Esophagus muscularis mucosa (tissue), 4 donors: ENCODE data around the gene MGAM2. TPM values are rescaled to one million over a fixed set of nuclear protein-coding genes. Genes with fewer than 3 reads are reported as not detected.

Source experiments
- DNase-seq: peaks from one replicate; pipeline ENCODE4 v3.0.0-alpha.2; 2017; ENCODE audit errors: extremely low spot score
- H3K27ac ChIP-seq, 4 donors: fragments of 200-600 bp; sonication (generic); replicated peaks in 1 of 4; 1 replicate in 3 of 4; 2 replicates in 1 of 4; pipeline ENCODE4 v1.5.1; 2016 to 2019; ENCODE audit warnings: mild to moderate bottlenecking in 1 of 4
- H3K27me3 ChIP-seq, 4 donors: fragments of 200-600 bp; sonication (generic); one replicate each; pipeline versions ENCODE4 v1.5.1 to v1.6.0; 2016 to 2019
- H3K36me3 ChIP-seq, 4 donors: fragments of 200-600 bp; sonication (generic); one replicate each; pipeline ENCODE4 v1.5.1; 2016 to 2019
- H3K4me1 ChIP-seq, 4 donors: fragments of 200-600 bp; sonication (generic); one replicate each; pipeline ENCODE4 v1.5.1; 2016 to 2019
- H3K4me3 ChIP-seq, 4 donors: fragments of 200-600 bp; sonication (generic); 1 replicate in 2 of 4; 2 replicates in 2 of 4; pipeline ENCODE4 v1.5.1; 2016 to 2019; ENCODE audit warnings: mild to moderate bottlenecking in 4 of 4, moderate library complexity in 1 of 4
- H3K9me3 ChIP-seq, 4 donors: fragments of 200-600 bp; sonication (generic); 1 replicate in 3 of 4; 2 replicates in 1 of 4; pipeline ENCODE4 v1.5.1; 2016 to 2019
- CTCF ChIP-seq, 3 experiments: fragments of 200-600 bp in 2 of 3; fragments of 450-650 bp in 1 of 3; sonication (generic) in 2 of 3; IDR thresholded peaks; one replicate each; pipeline ENCODE4 v1.5.1; 2017 to 2019; ENCODE audit warnings: antibody characterized with exemption in 3 of 3, mild to moderate bottlenecking in 2 of 3, moderate library complexity in 1 of 3
- EP300 ChIP-seq: sonication (generic); formaldehyde crosslinking; IDR thresholded peaks from one replicate; pipeline ENCODE4 v1.6.1; 2017; ENCODE audit warnings: antibody characterized with exemption
- POLR2A ChIP-seq: fragments of 450-650 bp; IDR thresholded peaks from one replicate; pipeline ENCODE4 v1.6.1; 2017; ENCODE audit warnings: antibody characterized with exemption, moderate library complexity, mild to moderate bottlenecking, low read depth
- POLR2AphosphoS5 ChIP-seq, 2 donors: sonication (generic); formaldehyde crosslinking; IDR thresholded peaks; one replicate each; pipeline ENCODE4 v1.6.1; 2017; ENCODE audit warnings: antibody characterized with exemption in 2 of 2
- WGBS: methylation state at CpG from one replicate; pipeline ENCODE4 v1.1.5; 2018; 5-methylcytosine and 5-hydroxymethylcytosine counted together
- intact Hi-C: fragments of 100-400 bp; cut with DNase I; formaldehyde crosslinking; loops from one replicate; pipeline ENCODE4 v1.15.1; 2023
- total RNA-seq, 4 donors: library from RNA; depleted of rRNA; stranded (reverse); fragments of >200 nt; gene quantifications; one replicate each; pipeline versions ENCODE4 v1.1.0 to v1.2.1, GENCODE V29; 2016

The MGAM2 gene
- total RNA-seq, 4 donors from 2014 or later = under 0.01 to 0.11 TPM; not detected in 2

GRCh38 chr7:142085428-142085827 lies 26.1 kb upstream of the MGAM2 start:
- no peak overlapping the region for H3K27ac ChIP-seq
- H3K4me3 ChIP-seq = no peak overlapping the region
- no peaks in the 10 kb centered on the region for H3K27me3 ChIP-seq
- intact Hi-C loops = no loop called here
- H3K9me3 ChIP-seq = no peaks in the 10 kb centered on the region
- H3K4me1 ChIP-seq = no peaks in the 10 kb centered on the region
- H3K36me3 ChIP-seq = no peaks in the 10 kb centered on the region
- TF ChIP-seq EP300 (no peak), CTCF (IDR thresholded peaks at IDR 0.05) (no peak), POLR2A (no peak), POLR2AphosphoS5 (IDR thresholded peaks at IDR 0.05) (no peak)
- DNase-seq = no peak
- 85% methylated on average over 4 of the region's 4 CpGs for WGBS

GRCh38 chr7:142088022-142088714 lies 23.4 kb upstream of the MGAM2 start:
- no peaks in the 10 kb centered on the region for H3K4me1 ChIP-seq
- no peaks in the 10 kb centered on the region for H3K9me3 ChIP-seq
- no peak overlapping the region for H3K27ac ChIP-seq
- DNase-seq = no peak
- H3K36me3 ChIP-seq = no peaks in the 10 kb centered on the region
- TF ChIP-seq CTCF (IDR thresholded peaks at IDR 0.05) (no peak), POLR2AphosphoS5 (IDR thresholded peaks at IDR 0.05) (no peak), POLR2A (no peak), EP300 (no peak)
- H3K27me3 ChIP-seq = no peaks in the 10 kb centered on the region
- WGBS = 80% methylated on average over 4 of the region's 4 CpGs
- intact Hi-C loops = no loop called here
- no peak overlapping the region for H3K4me3 ChIP-seq

GRCh38 chr7:142089035-142089434 lies 22.5 kb upstream of the MGAM2 start:
- DNase-seq = no peak
- H3K27ac ChIP-seq = no peak overlapping the region
- intact Hi-C loops = no loop called here
- H3K4me3 ChIP-seq = no peak overlapping the region
- H3K9me3 ChIP-seq = no peaks in the 10 kb centered on the region
- TF ChIP-seq POLR2AphosphoS5 (IDR thresholded peaks at IDR 0.05) = no peak
- no peak for TF ChIP-seq EP300
- TF ChIP-seq CTCF (IDR thresholded peaks at IDR 0.05) = no peak
- H3K27me3 ChIP-seq = no peaks in the 10 kb centered on the region
- 89% methylated on average over 2 of the region's 2 CpGs for WGBS
- H3K4me1 ChIP-seq = no peaks in the 10 kb centered on the region
- no peaks in the 10 kb centered on the region for H3K36me3 ChIP-seq

- Histone ChIP-seq H3K27ac (no peak overlapping the region), H3K4me3 (no peak overlapping the region), H3K4me1 (no peaks in the 10 kb centered on the region), H3K27me3 (no peaks in the 10 kb centered on the region), H3K36me3 (no peaks in the 10 kb centered on the region), H3K9me3 (no peaks in the 10 kb centered on the region)
- no peak for DNase-seq
- intact Hi-C loops = no loop called here
- 87% methylated on average over 2 of the region's 2 CpGs for WGBS
- no peak for TF ChIP-seq CTCF (IDR thresholded peaks at IDR 0.05)
- TF ChIP-seq POLR2A = no peak
- TF ChIP-seq EP300 = no peak
- TF ChIP-seq POLR2AphosphoS5 (IDR thresholded peaks at IDR 0.05) = no peak
Observed at GRCh38 chr7:142091961-142092360, 19.6 kb upstream of the MGAM2 start.

GRCh38 chr7:142094861-142095260 lies 16.7 kb upstream of the MGAM2 start:
- TF ChIP-seq POLR2AphosphoS5 (IDR thresholded peaks at IDR 0.05) = no peak
- no peak for TF ChIP-seq EP300
- no peak for TF ChIP-seq POLR2A
- TF ChIP-seq CTCF (IDR thresholded peaks at IDR 0.05) = no peak
- DNase-seq = no peak
- no peaks in the 10 kb centered on the region for H3K9me3 ChIP-seq
- no peaks in the 10 kb centered on the region for H3K27me3 ChIP-seq
- H3K4me3 ChIP-seq = no peak overlapping the region
- intact Hi-C loops = no loop called here
- H3K27ac ChIP-seq = no peak overlapping the region
- no peaks in the 10 kb centered on the region for H3K36me3 ChIP-seq
- WGBS = 86% methylated on average over 6 of the region's 6 CpGs
- no peaks in the 10 kb centered on the region for H3K4me1 ChIP-seq
